Omental fat pad (tissue), 4 donors: ENCODE results near the gene CIAO3. TPM values are rescaled to one million over a fixed set of nuclear protein-coding genes. Genes with fewer than 3 reads are reported as not detected.

Source experiments
- ATAC-seq: fragments of 150-250 bp; one replicate; pipeline ENCODE4 v1.9.1; 2016; ENCODE audit warnings: mild to moderate bottlenecking, moderate library complexity; ENCODE audit not compliant: low FRiP score
- DNase-seq: peaks from one replicate; pipeline ENCODE4 v3.0.0-alpha.2; 2019; ENCODE audit warnings: low spot score
- total RNA-seq, 4 donors: library from RNA; depleted of rRNA; stranded (reverse); fragments of >200 nt; gene quantifications; one replicate each; pipeline ENCODE4 v1.1.0, GENCODE V29; 2016
- TF ChIP-seq, protein P1 (sequence below), 3 donors: fragments of 450-650 bp; IDR thresholded peaks; one replicate each; pipeline ENCODE4 v1.5.1; 2016 to 2017; ENCODE audit warnings: antibody characterized with exemption in 3 of 3, mild to moderate bottlenecking in 3 of 3, moderate library complexity in 2 of 3

The CIAO3 gene
- total RNA-seq, 4 donors from 2014 or later: 17.6 to 26.8 (median 22.1) TPM

DNA sequence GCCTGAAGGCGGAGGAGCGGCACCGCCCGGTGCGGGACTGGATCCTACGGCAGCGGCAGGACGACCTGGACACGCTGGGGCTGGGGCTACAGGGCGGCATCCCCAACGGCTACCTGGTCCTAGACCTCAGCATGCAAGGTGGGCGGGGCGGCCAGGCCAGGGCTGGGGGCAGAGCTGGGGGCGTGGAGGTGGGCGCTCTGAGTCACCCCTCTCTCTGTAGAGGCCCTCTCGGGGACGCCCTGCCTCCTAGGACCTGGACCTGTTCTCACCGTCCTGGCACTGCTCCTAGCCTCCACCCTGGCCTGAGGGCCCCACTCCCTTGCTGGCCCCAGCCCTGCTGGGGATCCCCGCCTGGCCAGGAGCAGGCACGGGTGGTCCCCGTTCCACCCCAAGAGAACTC lies 27.6 kb upstream of the CIAO3 start:
- ATAC-seq (no peak), DNase-seq (no peak)
- TF ChIP-seq, protein P1, sequence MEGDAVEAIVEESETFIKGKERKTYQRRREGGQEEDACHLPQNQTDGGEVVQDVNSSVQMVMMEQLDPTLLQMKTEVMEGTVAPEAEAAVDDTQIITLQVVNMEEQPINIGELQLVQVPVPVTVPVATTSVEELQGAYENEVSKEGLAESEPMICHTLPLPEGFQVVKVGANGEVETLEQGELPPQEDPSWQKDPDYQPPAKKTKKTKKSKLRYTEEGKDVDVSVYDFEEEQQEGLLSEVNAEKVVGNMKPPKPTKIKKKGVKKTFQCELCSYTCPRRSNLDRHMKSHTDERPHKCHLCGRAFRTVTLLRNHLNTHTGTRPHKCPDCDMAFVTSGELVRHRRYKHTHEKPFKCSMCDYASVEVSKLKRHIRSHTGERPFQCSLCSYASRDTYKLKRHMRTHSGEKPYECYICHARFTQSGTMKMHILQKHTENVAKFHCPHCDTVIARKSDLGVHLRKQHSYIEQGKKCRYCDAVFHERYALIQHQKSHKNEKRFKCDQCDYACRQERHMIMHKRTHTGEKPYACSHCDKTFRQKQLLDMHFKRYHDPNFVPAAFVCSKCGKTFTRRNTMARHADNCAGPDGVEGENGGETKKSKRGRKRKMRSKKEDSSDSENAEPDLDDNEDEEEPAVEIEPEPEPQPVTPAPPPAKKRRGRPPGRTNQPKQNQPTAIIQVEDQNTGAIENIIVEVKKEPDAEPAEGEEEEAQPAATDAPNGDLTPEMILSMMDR (IDR thresholded peaks at IDR 0.05): no peak

GRCh38 chr16:767743-768235 lies 27.0 kb upstream of the CIAO3 start:
- no peak for ATAC-seq
- TF ChIP-seq, protein P1 (IDR thresholded peaks at IDR 0.05): no peak
- DNase-seq: no peak

DNA sequence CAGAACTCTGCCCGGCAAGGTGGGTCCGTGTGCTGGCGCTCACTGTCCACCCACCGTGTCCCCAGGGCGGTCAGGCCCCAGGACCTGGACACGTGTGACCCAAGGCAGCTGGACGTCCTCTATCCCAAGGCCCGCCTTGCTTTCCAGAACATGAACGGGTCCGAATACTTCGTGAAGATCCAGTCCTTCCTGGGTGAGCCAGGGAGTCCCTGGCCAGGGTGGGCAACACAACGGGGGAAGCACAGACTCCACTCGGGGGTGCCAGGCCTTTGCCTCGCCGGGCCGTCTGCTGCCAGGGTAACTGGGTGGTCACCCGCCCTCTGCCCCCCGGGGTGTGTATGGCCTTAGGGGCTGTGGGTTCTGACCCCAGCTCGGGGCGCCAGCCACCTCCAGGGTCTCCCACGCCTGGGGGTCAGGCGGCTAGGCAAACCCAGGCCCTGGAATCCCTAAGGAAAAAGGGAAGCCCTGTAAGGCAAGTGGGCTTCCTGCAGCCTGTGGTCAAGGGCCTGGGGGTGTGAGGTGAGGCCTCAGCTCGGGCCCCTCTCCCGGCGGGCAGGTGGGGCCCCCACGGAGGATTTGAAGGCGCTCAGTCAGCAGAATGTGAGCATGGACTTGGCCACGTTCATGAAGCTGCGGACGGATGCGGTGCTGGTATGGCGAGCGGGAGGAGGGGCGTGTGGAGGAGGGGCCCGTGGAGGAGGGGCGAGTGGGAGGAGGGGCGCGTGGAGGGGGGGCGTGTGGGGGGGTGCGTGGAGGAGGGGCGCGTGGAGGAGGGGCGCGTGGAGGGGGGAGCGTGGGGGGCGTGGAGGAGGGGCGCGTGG lies 26.2 kb upstream of the CIAO3 start:
- TF ChIP-seq, protein P1 (IDR thresholded peaks at IDR 0.05): no peak
- DNase-seq (no peak), ATAC-seq (no peak)

DNA sequence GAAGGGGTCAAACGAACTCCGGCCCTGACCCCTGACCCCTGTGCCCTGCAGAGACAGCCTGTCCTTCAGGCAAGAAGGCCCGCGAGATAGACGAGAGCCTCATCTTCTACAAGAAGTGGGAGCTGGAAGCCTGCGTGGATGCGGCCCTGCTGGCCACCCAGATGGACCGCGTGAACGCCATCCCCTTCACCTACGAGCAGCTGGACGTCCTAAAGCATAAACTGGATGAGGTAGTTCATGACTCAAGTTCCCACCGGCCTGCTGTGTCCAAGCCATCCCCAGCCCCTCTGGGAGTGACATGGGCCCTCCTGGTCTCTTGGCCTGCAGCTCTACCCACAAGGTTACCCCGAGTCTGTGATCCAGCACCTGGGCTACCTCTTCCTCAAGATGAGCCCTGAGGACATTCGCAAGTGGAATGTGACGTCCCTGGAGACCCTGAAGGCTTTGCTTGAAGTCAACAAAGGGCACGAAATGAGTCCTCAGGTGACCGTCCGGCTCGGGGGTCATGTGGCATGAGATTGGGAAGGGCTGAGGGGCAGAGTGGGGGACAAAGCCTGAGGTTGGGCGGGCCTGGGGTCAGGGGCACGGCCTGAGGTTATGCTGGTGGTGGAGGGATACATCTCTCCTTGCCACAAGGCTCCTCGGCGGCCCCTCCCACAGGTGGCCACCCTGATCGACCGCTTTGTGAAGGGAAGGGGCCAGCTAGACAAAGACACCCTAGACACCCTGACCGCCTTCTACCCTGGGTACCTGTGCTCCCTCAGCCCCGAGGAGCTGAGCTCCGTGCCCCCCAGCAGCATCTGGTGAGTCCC lies 25.4 kb upstream of the CIAO3 start:
- TF ChIP-seq, protein P1 (IDR thresholded peaks at IDR 0.05): no peak
- no peak for ATAC-seq
- DNase-seq: no peak

DNA sequence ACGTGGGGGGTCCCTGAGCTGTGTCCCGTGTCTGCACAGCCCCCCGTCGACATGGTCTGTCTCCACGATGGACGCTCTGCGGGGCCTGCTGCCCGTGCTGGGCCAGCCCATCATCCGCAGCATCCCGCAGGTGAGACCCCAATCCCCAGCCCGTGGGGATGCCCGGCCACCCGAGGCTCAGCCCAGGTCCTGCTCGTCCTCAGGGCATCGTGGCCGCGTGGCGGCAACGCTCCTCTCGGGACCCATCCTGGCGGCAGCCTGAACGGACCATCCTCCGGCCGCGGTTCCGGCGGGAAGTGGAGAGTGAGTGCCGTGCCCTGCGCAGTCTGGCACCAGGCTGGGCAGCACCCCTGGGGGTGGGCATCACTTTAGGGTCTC lies 24.7 kb upstream of the CIAO3 start:
- DNase-seq: no peak
- ATAC-seq: no peak
- TF ChIP-seq, protein P1 (IDR thresholded peaks at IDR 0.05): no peak

DNA sequence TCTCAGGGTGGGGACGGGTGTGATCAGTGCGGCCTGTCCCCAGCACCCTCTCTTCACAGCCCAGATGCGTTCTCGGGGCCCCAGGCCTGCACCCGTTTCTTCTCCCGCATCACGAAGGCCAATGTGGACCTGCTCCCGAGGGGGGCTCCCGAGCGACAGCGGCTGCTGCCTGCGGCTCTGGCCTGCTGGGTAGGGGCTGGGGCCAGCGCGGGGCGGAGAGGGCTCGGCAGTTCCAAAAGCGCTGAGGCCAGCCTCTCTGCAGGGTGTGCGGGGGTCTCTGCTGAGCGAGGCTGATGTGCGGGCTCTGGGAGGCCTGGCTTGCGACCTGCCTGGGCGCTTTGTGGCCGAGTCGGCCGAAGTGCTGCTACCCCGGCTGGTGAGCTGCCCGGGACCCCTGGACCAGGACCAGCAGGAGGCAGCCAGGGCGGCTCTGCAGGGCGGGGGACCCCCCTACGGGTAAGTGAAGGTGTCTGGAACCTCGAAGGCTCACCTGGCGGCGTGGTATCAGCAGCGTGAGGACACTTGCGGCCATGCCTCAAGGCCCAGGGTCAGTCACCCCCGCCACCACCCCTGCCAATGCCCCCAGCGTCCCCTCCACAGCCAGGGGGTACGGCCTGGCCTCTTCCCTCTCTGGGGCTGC lies 24.2 kb upstream of the CIAO3 start:
- ATAC-seq (no peak), DNase-seq (no peak)
- TF ChIP-seq, protein P1 (IDR thresholded peaks at IDR 0.05): no peak
